Measurements from ENCODE around the gene FCHSD2.
A peak's percentile ranks its signal among the peaks of the same experiment; 100 is the strongest.
"Not testable (repeated sequence)": the region's sequence is repeated elsewhere in the genome, so short reads cannot be mapped to it uniquely, and the experiment has no call there.

Gene FCHSD2

GRCh38 chr11:73002214-73002613, 139.9 kb downstream of the FCHSD2 start:
- DNase-seq: no peak

- DNase-seq: peak; percentile 44
These were observed 140.5 kb downstream of the FCHSD2 start for GRCh38 chr11:73001615-73002014.

- DNase-seq: no peak
These were observed 143.4 kb downstream of the FCHSD2 start for GRCh38 chr11:72998676-72999075.

- DNase-seq: no peak
These were observed 145.2 kb downstream of the FCHSD2 start for GRCh38 chr11:72996959-72997358.

- peak; percentile 5 for DNase-seq
These were observed 152.4 kb downstream of the FCHSD2 start for GRCh38 chr11:72989727-72990126.

GRCh38 chr11:72988821-72989220, 153.3 kb downstream of the FCHSD2 start:
- DNase-seq: no peak

GRCh38 chr11:72985645-72986044, 156.5 kb downstream of the FCHSD2 start:
- no peak for DNase-seq

GRCh38 chr11:72984453-72985077, 157.6 kb downstream of the FCHSD2 start:
- DNase-seq: no peak

GRCh38 chr11:72983560-72983959, 158.6 kb downstream of the FCHSD2 start:
- no peak for DNase-seq

GRCh38 chr11:72981971-72982685, 160.0 kb downstream of the FCHSD2 start:
- no peak for DNase-seq

GRCh38 chr11:72981080-72981479, 161.0 kb downstream of the FCHSD2 start:
- no peak for DNase-seq

GRCh38 chr11:72977782-72978181, 164.3 kb downstream of the FCHSD2 start:
- DNase-seq: not testable (repeated sequence)

GRCh38 chr11:72976522-72976892, 165.6 kb downstream of the FCHSD2 start:
- not testable (repeated sequence) for DNase-seq

GRCh38 chr11:72975778-72976521, 166.2 kb downstream of the FCHSD2 start:
- peak; percentile 81 for DNase-seq

- no peak for DNase-seq
These were observed 167.5 kb downstream of the FCHSD2 start for GRCh38 chr11:72974487-72975205.

GRCh38 chr11:72972496-72973128, 169.5 kb downstream of the FCHSD2 start:
- peak; percentile 35 for DNase-seq

- DNase-seq: no peak
These were observed 170.7 kb downstream of the FCHSD2 start for GRCh38 chr11:72971192-72971967.

- DNase-seq: no peak
These were observed 171.5 kb downstream of the FCHSD2 start for GRCh38 chr11:72970557-72971118.

- peak; percentile 42 for DNase-seq
These were observed 172.2 kb downstream of the FCHSD2 start for GRCh38 chr11:72969894-72970335.

- no peak for DNase-seq
These were observed 173.7 kb downstream of the FCHSD2 start for GRCh38 chr11:72968390-72968789.

- no peak for DNase-seq
These were observed 176.4 kb downstream of the FCHSD2 start for GRCh38 chr11:72965672-72966071.

- DNase-seq: no peak
These were observed 179.4 kb downstream of the FCHSD2 start for GRCh38 chr11:72962717-72963116.

All from NCI-H226 (cell line).